SK-N-SH treated with all-trans-retinoic acid at 6 μM for 48 hours (cell line): Measurements from ENCODE around the gene OLIG3.

Experiments
- ATAC-seq: fragments of 200-7000 bp; cut with Tn5 transposase; 3 replicates; pipeline ENCODE4 v1.9.1; 2020; ENCODE audit warnings: mild to moderate bottlenecking, moderate library complexity
- ARNTL ChIP-seq: fragments of 450-650 bp; formaldehyde crosslinking; IDR thresholded peaks from 2 replicates; pipeline ENCODE4 v1.5.0; 2020; ENCODE audit warnings: low read depth, mild to moderate bottlenecking, moderate library complexity, borderline replicate concordance
- BACH2 ChIP-seq: fragments of 250-450 bp; sonication (Bioruptor Pico); IDR thresholded peaks from 2 replicates; pipeline ENCODE4 v1.9.0; 2021; ENCODE audit warnings: mild to moderate bottlenecking, borderline replicate concordance
- CSDC2 ChIP-seq: fragments of 250-450 bp; sonication (Bioruptor Pico); IDR thresholded peaks from 2 replicates; pipeline ENCODE4 v1.5.0; 2020; ENCODE audit warnings: mild to moderate bottlenecking, moderate library complexity
- ESRRG ChIP-seq: fragments of 250-450 bp; sonication (Bioruptor Pico); IDR thresholded peaks from 2 replicates; pipeline ENCODE4 v1.6.1; 2021; ENCODE audit warnings: mild to moderate bottlenecking
- GLIS3 ChIP-seq: fragments of 250-450 bp; sonication (Bioruptor Pico); IDR thresholded peaks from 2 replicates; pipeline ENCODE4 v1.5.0; 2020; ENCODE audit warnings: mild to moderate bottlenecking, moderate library complexity
- ISL1 ChIP-seq: fragments of 250-450 bp; sonication (Bioruptor Pico); IDR thresholded peaks from 2 replicates; pipeline ENCODE4 v2.1.2; 2022; ENCODE audit warnings: mild to moderate bottlenecking, moderate library complexity
- OSR1 ChIP-seq: fragments of 250-450 bp; sonication (Bioruptor Pico); IDR thresholded peaks from 2 replicates; pipeline ENCODE4 v1.8.0; 2022; ENCODE audit warnings: moderate library complexity, mild to moderate bottlenecking, inconsistent platforms
- PPARA ChIP-seq: fragments of 250-450 bp; sonication (Bioruptor Pico); IDR thresholded peaks from 2 replicates; pipeline ENCODE4 v1.5.0; 2020; ENCODE audit warnings: mild to moderate bottlenecking, borderline replicate concordance
- RARB ChIP-seq: fragments of 250-450 bp; sonication (Bioruptor Pico); IDR thresholded peaks from 2 replicates; pipeline ENCODE4 v1.8.0; 2021; ENCODE audit warnings: mild to moderate bottlenecking, moderate library complexity
- SNAI2 ChIP-seq: fragments of 250-450 bp; sonication (Bioruptor Pico); IDR thresholded peaks from 2 replicates; pipeline ENCODE4 v1.5.0; 2020; ENCODE audit warnings: mild to moderate bottlenecking, moderate library complexity
- TCF4 ChIP-seq: fragments of 250-450 bp; sonication (Bioruptor Pico); IDR thresholded peaks from 2 replicates; pipeline ENCODE4 v1.8.0; 2021; ENCODE audit warnings: mild to moderate bottlenecking, moderate library complexity, borderline replicate concordance
- TOX ChIP-seq: fragments of 250-450 bp; sonication (Bioruptor Pico); IDR thresholded peaks from 2 replicates; pipeline ENCODE4 v1.8.0; 2021; ENCODE audit warnings: mild to moderate bottlenecking, moderate library complexity, borderline replicate concordance
- TSHZ2 ChIP-seq: fragments of 250-450 bp; sonication (Bioruptor Pico); IDR thresholded peaks from 2 replicates; pipeline ENCODE4 v1.5.0; 2020; ENCODE audit warnings: mild to moderate bottlenecking, moderate library complexity
- ZC3H10 ChIP-seq: fragments of 250-450 bp; sonication (Bioruptor Pico); IDR thresholded peaks from 2 replicates; pipeline ENCODE4 v1.5.1; 2021; ENCODE audit warnings: mild to moderate bottlenecking, moderate library complexity
- ZFP3 ChIP-seq: fragments of 250-450 bp; sonication (Bioruptor Pico); IDR thresholded peaks from 2 replicates; pipeline ENCODE4 v1.5.0; 2020; ENCODE audit warnings: mild to moderate bottlenecking, moderate library complexity
- ZFP30 ChIP-seq: fragments of 450-650 bp; formaldehyde crosslinking; IDR thresholded peaks from 2 replicates; pipeline ENCODE4 v1.5.0; 2022; ENCODE audit warnings: mild to moderate bottlenecking, moderate library complexity
- ZNF565 ChIP-seq: fragments of 450-650 bp; formaldehyde crosslinking; conservative IDR thresholded peaks from 2 replicates; pipeline ENCODE4 v1.5.0; 2020; ENCODE audit warnings: low read depth, mild to moderate bottlenecking, moderate library complexity
- ZNF70 ChIP-seq: fragments of 450-650 bp; formaldehyde crosslinking; IDR thresholded peaks from 2 replicates; pipeline ENCODE4 v1.5.0; 2020; ENCODE audit warnings: mild to moderate bottlenecking, moderate library complexity
- ZNF8 ChIP-seq: fragments of 450-650 bp; formaldehyde crosslinking; IDR thresholded peaks from 2 replicates; pipeline ENCODE4 v1.5.0; 2020; ENCODE audit warnings: mild to moderate bottlenecking, moderate library complexity
- TF ChIP-seq, protein P1 (sequence below): fragments of 250-450 bp; sonication (Bioruptor Pico); IDR thresholded peaks from 2 replicates; pipeline ENCODE4 v1.8.0; 2020; ENCODE audit warnings: mild to moderate bottlenecking, moderate library complexity, borderline replicate concordance
- TF ChIP-seq, protein P2 (sequence below): fragments of 250-450 bp; sonication (Bioruptor Pico); IDR thresholded peaks from 2 replicates; pipeline ENCODE4 v1.5.1; 2020; ENCODE audit warnings: low read depth, mild to moderate bottlenecking, moderate library complexity
- TF ChIP-seq, protein P3 (sequence below): fragments of 250-450 bp; sonication (Bioruptor Pico); IDR thresholded peaks from 2 replicates; pipeline ENCODE4 v1.5.1; 2021; ENCODE audit warnings: mild to moderate bottlenecking, moderate library complexity
- TF ChIP-seq, protein P4 (sequence below): fragments of 250-450 bp; sonication (Bioruptor Pico); IDR thresholded peaks from 2 replicates; pipeline ENCODE4 v1.8.0; 2021; ENCODE audit warnings: low read depth, mild to moderate bottlenecking, moderate library complexity, borderline replicate concordance

Gene OLIG3

DNA sequence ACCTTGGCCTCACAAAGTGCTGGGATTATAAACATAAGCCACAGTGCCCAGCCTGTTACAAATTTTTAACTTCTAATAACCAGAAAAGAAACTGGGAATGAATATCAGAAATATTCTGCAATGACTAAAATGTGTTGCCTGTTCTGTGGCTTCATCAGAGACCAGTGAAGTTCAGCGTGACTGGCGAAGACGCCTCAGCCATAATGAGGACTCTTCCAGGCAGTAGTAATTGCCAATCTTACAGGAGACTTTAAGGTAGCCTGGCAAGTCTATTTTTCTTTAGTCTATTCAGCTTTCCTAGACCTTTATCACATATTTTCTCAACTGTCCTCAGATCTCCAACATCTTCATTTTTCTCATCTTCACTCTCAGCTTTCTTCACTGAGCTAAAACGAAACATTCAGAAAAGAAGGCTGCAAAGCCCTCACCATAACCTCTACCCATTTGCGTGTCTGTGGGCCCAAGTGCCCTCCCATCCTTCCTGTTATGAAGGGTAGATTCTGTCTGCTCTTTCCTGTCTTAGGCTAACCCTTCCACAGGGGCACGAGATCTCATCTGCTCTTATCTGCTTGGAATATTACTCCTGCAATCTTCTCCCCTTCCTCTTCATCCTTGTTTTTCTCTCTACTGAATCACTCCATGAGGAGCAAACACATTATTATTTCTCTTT, 42.0 kb upstream of the OLIG3 start:
- ATAC-seq: no peak

GRCh38 chr6:137531376-137532092, 37.3 kb upstream of the OLIG3 start:
- TF ChIP-seq RARB: no peak
- TF ChIP-seq, protein P1, sequence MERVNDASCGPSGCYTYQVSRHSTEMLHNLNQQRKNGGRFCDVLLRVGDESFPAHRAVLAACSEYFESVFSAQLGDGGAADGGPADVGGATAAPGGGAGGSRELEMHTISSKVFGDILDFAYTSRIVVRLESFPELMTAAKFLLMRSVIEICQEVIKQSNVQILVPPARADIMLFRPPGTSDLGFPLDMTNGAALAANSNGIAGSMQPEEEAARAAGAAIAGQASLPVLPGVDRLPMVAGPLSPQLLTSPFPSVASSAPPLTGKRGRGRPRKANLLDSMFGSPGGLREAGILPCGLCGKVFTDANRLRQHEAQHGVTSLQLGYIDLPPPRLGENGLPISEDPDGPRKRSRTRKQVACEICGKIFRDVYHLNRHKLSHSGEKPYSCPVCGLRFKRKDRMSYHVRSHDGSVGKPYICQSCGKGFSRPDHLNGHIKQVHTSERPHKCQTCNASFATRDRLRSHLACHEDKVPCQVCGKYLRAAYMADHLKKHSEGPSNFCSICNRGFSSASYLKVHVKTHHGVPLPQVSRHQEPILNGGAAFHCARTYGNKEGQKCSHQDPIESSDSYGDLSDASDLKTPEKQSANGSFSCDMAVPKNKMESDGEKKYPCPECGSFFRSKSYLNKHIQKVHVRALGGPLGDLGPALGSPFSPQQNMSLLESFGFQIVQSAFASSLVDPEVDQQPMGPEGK (CRISPR knock-in tag): no peak
- no peak for TF ChIP-seq ZNF8 (CRISPR knock-in tag)
- TF ChIP-seq BACH2 (CRISPR knock-in tag): no peak
- TF ChIP-seq SNAI2 (CRISPR knock-in tag): no peak
- no peak for TF ChIP-seq CSDC2 (CRISPR knock-in tag)
- TF ChIP-seq TCF4 (CRISPR knock-in tag): no peak
- no peak for TF ChIP-seq ZNF70
- no peak for TF ChIP-seq TSHZ2 (CRISPR knock-in tag)
- TF ChIP-seq ZNF565: no peak
- TF ChIP-seq, protein P2, sequence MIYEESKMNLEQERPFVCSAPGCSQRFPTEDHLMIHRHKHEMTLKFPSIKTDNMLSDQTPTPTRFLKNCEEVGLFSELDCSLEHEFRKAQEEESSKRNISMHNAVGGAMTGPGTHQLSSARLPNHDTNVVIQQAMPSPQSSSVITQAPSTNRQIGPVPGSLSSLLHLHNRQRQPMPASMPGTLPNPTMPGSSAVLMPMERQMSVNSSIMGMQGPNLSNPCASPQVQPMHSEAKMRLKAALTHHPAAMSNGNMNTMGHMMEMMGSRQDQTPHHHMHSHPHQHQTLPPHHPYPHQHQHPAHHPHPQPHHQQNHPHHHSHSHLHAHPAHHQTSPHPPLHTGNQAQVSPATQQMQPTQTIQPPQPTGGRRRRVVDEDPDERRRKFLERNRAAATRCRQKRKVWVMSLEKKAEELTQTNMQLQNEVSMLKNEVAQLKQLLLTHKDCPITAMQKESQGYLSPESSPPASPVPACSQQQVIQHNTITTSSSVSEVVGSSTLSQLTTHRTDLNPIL (CRISPR knock-in tag): no peak
- TF ChIP-seq ESRRG: no peak
- TF ChIP-seq, protein P3, sequence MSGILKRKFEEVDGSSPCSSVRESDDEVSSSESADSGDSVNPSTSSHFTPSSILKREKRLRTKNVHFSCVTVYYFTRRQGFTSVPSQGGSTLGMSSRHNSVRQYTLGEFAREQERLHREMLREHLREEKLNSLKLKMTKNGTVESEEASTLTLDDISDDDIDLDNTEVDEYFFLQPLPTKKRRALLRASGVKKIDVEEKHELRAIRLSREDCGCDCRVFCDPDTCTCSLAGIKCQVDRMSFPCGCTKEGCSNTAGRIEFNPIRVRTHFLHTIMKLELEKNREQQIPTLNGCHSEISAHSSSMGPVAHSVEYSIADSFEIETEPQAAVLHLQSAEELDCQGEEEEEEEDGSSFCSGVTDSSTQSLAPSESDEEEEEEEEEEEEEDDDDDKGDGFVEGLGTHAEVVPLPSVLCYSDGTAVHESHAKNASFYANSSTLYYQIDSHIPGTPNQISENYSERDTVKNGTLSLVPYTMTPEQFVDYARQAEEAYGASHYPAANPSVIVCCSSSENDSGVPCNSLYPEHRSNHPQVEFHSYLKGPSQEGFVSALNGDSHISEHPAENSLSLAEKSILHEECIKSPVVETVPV (CRISPR knock-in tag): no peak
- TF ChIP-seq OSR1: no peak
- TF ChIP-seq ZC3H10 (CRISPR knock-in tag): no peak
- TF ChIP-seq, all 23 proteins: peak for 0
- no peak for ATAC-seq

More for the DNA sequence above, 42.0 kb upstream of the OLIG3 start:
- TF ChIP-seq OSR1 (no peak), ZFP3 (CRISPR knock-in tag) (no peak), ARNTL (CRISPR knock-in tag) (no peak), ISL1 (CRISPR knock-in tag) (no peak), BACH2 (CRISPR knock-in tag) (no peak), CSDC2 (CRISPR knock-in tag) (no peak), PPARA (CRISPR knock-in tag) (no peak), ZFP30 (CRISPR knock-in tag) (no peak), ZNF70 (no peak), ZC3H10 (CRISPR knock-in tag) (no peak), TOX (CRISPR knock-in tag) (no peak), RARB (no peak), GLIS3 (CRISPR knock-in tag) (no peak)
- TF ChIP-seq, protein P4, sequence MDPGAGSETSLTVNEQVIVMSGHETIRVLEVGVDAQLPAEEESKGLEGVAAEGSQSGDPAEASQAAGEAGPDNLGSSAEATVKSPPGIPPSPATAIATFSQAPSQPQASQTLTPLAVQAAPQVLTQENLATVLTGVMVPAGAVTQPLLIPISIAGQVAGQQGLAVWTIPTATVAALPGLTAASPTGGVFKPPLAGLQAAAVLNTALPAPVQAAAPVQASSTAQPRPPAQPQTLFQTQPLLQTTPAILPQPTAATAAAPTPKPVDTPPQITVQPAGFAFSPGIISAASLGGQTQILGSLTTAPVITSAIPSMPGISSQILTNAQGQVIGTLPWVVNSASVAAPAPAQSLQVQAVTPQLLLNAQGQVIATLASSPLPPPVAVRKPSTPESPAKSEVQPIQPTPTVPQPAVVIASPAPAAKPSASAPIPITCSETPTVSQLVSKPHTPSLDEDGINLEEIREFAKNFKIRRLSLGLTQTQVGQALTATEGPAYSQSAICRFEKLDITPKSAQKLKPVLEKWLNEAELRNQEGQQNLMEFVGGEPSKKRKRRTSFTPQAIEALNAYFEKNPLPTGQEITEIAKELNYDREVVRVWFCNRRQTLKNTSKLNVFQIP (CRISPR knock-in tag): no peak
- TF ChIP-seq, protein P2 (CRISPR knock-in tag): no peak
